Measurements from ENCODE around the gene ZNF598.

Gene ZNF598

GRCh38 chr16:1990101-1990350 lies 19.6 kb downstream of the ZNF598 start:
- no peak for DNase-seq

GRCh38 chr16:1989209-1990100 lies 20.2 kb downstream of the ZNF598 start, which contains the start of gene SYNGR3:
SYNGR3 (plus strand) TSS chr16:1989970; CDS start chr16:1990103, 133 bp downstream.
- DNase-seq: no peak

GRCh38 chr16:1987198-1987597 lies 22.4 kb downstream of the ZNF598 start:
- DNase-seq: no peak

- DNase-seq: no peak
These were observed 24.0 kb downstream of the ZNF598 start for GRCh38 chr16:1985466-1986150.

- DNase-seq: no peak
These were observed 25.0 kb downstream of the ZNF598 start for GRCh38 chr16:1984347-1985225.

- peak; percentile 83 for DNase-seq
These were observed 25.9 kb downstream of the ZNF598 start, which contains the start of gene GFER for GRCh38 chr16:1983544-1984346. GFER (plus strand) TSS chr16:1984193; CDS start chr16:1984219, 26 bp downstream.

- no peak for DNase-seq
These were observed 26.6 kb downstream of the ZNF598 start for GRCh38 chr16:1982991-1983543.

- no peak for DNase-seq
These were observed 27.6 kb downstream of the ZNF598 start for GRCh38 chr16:1982013-1982433.

- DNase-seq: no peak
These were observed 28.2 kb downstream of the ZNF598 start, which contains the start of gene NOXO1 for GRCh38 chr16:1981398-1981836. NOXO1 (minus strand) TSS chr16:1981469; CDS start chr16:1981179, 290 bp downstream.

GRCh38 chr16:1980770-1981087 lies 28.9 kb downstream of the ZNF598 start:
- DNase-seq: no peak

- DNase-seq: no peak
These were observed 29.4 kb downstream of the ZNF598 start for GRCh38 chr16:1980030-1980769.

GRCh38 chr16:1979271-1980029 lies 30.2 kb downstream of the ZNF598 start:
- no peak for DNase-seq

- no peak for DNase-seq
These were observed 31.0 kb downstream of the ZNF598 start for GRCh38 chr16:1978476-1979120.

- DNase-seq: no peak
These were observed 31.7 kb downstream of the ZNF598 start for GRCh38 chr16:1977875-1978268.

- DNase-seq: no peak
These were observed 32.4 kb downstream of the ZNF598 start for GRCh38 chr16:1976951-1977874.

GRCh38 chr16:1976216-1976520 lies 33.5 kb downstream of the ZNF598 start:
- DNase-seq: no peak

- DNase-seq: no peak
These were observed 34.0 kb downstream of the ZNF598 start for GRCh38 chr16:1975432-1976215.

Measured in NCI-H226 (cell line).